GM10266 (cell line): ENCODE measurements around the gene GRIN2A.

Experiments
- DNase-seq: peaks from one replicate; pipeline ENCODE4 v3.0.0; 2012; ENCODE audit errors: extremely low spot score
- TF ChIP-seq, protein P1 (sequence below): IDR thresholded peaks from 2 replicates; pipeline ENCODE4 v1.5.1; 2012; ENCODE audit warnings: mild to moderate bottlenecking, low read depth; ENCODE audit not compliant: control insufficient read depth, insufficient read depth; ENCODE audit errors: missing control alignments

Gene GRIN2A

DNA sequence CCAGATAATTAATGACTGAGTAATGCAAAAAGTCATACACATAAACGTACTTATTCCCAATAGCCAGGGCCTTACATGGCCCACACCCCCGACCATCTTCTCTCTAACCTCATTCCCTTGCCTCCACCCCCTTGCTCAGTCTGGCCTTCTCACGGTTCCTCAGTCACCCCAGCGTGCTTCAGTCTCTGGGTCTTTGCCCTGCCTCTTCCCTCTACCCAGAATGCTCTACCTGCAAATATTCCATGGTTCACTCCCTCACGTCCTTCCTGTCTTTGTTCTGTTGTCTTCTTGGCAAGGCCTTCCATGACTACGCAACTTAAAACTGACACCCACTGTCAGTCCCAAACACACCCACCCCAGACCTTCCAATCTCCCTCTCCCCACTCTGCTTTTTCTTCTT, 468.3 kb downstream of the GRIN2A start:
- TF ChIP-seq, protein P1, sequence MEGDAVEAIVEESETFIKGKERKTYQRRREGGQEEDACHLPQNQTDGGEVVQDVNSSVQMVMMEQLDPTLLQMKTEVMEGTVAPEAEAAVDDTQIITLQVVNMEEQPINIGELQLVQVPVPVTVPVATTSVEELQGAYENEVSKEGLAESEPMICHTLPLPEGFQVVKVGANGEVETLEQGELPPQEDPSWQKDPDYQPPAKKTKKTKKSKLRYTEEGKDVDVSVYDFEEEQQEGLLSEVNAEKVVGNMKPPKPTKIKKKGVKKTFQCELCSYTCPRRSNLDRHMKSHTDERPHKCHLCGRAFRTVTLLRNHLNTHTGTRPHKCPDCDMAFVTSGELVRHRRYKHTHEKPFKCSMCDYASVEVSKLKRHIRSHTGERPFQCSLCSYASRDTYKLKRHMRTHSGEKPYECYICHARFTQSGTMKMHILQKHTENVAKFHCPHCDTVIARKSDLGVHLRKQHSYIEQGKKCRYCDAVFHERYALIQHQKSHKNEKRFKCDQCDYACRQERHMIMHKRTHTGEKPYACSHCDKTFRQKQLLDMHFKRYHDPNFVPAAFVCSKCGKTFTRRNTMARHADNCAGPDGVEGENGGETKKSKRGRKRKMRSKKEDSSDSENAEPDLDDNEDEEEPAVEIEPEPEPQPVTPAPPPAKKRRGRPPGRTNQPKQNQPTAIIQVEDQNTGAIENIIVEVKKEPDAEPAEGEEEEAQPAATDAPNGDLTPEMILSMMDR: no peak

DNA sequence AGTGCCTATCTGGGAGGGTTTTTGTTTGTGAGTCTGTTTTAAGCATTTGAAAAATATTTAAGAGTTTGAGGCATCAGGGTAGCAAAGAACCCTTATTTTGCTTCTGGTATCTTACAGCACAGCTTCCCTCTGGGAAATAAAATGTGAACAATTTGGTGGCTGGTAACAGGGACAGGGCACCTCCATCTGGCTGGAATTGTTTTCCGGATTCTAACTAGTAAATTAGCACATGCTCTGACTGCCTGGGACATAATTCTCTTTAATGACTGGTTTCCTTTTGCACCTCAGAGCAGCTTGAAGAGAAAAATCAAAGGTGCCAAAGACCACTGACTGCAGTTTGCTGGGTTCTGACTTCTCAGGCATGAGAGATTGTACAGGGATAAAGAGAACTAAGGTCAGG, 469.1 kb downstream of the GRIN2A start:
- no peak for DNase-seq
- TF ChIP-seq, protein P1: no peak

More for the DNA sequence above, 468.3 kb downstream of the GRIN2A start:
- DNase-seq: no peak

DNA sequence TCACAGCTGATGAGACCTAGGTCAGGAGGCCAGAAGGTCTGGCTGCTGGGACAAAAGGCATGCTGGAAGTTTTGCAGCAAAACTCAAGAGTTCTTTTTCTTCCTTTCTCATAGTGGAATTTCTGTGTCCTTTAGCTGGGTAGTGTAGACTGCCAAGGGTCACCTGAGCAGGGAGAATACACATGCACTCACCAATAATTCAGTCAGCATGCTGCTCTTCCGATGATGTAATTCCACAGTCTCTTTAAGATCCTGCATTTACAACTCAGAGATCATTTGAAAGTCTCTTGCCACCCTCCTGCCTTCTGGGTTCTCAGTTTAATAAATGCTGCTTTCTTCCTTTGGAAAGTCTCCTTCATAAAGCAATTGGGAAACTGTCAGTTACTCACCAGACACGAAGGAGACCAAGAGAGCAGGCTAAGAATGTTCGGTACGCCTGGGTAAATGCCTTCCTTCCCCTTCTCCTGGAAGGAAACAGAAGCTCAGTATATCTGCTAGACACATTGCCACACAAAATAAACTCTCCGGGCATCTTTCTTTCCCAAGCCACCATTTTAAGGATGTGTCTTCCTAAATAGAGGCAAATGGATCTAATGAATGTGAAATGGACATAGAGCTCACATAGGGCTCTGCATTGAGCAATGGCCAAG, 473.1 kb downstream of the GRIN2A start:
- TF ChIP-seq, protein P1: no peak
- no peak for DNase-seq

DNA sequence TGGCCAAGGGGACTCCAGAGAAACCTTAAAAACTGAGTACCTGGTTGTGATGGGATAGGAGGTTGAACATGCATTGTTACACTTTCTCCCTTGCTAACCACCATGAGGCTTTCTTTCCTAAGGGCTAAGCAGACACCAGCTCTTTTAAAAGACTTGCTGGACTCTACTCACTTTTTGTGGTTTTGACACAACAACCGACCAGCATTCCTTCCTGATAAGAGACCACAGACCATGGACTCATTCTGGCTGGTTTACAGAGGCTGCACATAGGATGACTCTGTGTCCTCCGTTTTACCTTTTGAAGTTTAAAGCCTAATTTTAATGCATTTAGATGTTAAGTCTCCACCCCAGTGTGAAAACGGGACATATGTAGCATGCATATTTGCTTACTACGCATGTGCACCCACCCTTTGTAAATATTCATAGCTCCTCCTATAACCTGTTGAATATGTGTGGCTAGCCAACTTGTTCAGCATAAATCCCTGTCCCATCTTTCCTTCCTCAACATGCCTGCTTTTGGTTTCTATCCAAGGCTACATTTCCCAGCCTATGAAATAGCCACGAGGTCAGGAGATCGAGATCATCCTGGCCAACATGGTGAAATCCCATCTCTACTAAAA, 475.9 kb downstream of the GRIN2A start:
- TF ChIP-seq, protein P1: no peak
- no peak for DNase-seq

DNA sequence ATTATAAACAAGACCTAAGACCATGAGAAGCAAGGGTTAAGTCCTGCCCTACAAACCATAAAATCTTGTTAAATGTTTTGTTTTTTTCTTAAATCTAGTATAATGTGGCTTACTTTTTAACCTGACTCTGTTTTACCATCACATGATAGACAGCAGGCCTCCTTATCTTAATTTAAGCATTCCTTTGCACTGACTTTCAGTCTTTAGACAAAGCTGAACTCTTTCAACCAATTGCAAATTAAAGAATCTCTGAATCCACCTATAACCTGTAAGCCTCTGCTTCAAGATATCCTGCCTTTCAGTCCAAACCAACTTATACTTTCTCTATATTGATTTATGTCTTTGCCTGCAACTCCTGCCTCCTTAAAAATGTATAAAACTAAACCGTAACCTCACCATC, 478.5 kb downstream of the GRIN2A start:
- TF ChIP-seq, protein P1: no peak
- no peak for DNase-seq
